Measurements from ENCODE around the gene RPRD2.

DNA sequence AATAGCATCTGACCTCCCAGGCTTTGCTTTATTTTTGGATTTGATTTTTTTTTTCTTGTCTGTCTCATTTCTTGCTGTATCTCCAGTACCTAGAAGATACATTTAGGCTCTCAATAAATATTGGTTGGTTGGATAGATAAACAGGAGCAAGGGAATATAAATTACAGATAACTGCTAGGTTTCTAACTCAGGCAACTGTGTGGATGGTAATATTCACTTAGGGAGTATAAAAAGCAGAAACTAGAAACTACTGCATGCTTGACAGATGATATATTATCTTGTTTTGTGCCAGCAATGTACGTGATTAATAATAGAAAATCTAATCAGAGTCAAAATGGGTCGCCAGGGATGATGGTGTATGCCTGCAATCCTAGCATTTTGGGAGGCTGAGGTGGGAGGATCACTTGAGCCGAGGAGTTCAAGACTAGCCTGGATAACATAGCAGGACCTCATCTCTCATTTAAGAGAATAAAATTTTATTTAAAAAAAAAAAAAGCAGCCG is 92.2 kb downstream of the RPRD2 start:
- TF ChIP-seq, protein P1, sequence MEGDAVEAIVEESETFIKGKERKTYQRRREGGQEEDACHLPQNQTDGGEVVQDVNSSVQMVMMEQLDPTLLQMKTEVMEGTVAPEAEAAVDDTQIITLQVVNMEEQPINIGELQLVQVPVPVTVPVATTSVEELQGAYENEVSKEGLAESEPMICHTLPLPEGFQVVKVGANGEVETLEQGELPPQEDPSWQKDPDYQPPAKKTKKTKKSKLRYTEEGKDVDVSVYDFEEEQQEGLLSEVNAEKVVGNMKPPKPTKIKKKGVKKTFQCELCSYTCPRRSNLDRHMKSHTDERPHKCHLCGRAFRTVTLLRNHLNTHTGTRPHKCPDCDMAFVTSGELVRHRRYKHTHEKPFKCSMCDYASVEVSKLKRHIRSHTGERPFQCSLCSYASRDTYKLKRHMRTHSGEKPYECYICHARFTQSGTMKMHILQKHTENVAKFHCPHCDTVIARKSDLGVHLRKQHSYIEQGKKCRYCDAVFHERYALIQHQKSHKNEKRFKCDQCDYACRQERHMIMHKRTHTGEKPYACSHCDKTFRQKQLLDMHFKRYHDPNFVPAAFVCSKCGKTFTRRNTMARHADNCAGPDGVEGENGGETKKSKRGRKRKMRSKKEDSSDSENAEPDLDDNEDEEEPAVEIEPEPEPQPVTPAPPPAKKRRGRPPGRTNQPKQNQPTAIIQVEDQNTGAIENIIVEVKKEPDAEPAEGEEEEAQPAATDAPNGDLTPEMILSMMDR (IDR thresholded peaks at IDR 0.05) = no peak
- no peak for TF ChIP-seq POLR2AphosphoS5 (IDR thresholded peaks at IDR 0.05; ENCODE audit: insufficient read depth in 1 of 2, low read depth in 1 of 2)
